Liver (tissue), 9 donors: ENCODE results near the gene CCDC88C. TPM values are rescaled to one million over a fixed set of nuclear protein-coding genes. Genes with fewer than 3 reads are reported as not detected.

ENCODE experiments used
- DNase-seq: peaks from one replicate; pipeline ENCODE4 v3.0.0-alpha.2; 2017; ENCODE audit warnings: low spot score
- H3K27ac ChIP-seq, 2 donors: one replicate each; pipeline ENCODE4 v1.7.0; 2013; ENCODE audit warnings: inconsistent platforms in 2 of 2, low read length in 2 of 2, control low read depth in 1 of 2, low read depth in 1 of 2, mild to moderate bottlenecking in 1 of 2
- H3K27me3 ChIP-seq, 4 donors: one replicate each; pipeline versions ENCODE4 v1.6.1 to v1.7.0; 2013; ENCODE audit warnings: low read length in 3 of 4, inconsistent platforms in 1 of 4, mild to moderate bottlenecking in 1 of 4, moderate library complexity in 1 of 4; ENCODE audit not compliant: control insufficient read depth in 4 of 4, insufficient read depth in 4 of 4
- H3K36me3 ChIP-seq, 4 donors: one replicate each; pipeline versions ENCODE4 v1.6.1 to v1.7.0; 2013; ENCODE audit warnings: low read length in 3 of 4, mild to moderate bottlenecking in 3 of 4, low read depth in 1 of 4, moderate library complexity in 1 of 4; ENCODE audit not compliant: control insufficient read depth in 4 of 4, insufficient read depth in 3 of 4
- H3K4me1 ChIP-seq, 4 donors: one replicate each; pipeline versions ENCODE4 v1.6.1 to v1.7.0; 2013; ENCODE audit warnings: low read length in 3 of 4, mild to moderate bottlenecking in 3 of 4, moderate library complexity in 1 of 4; ENCODE audit not compliant: control insufficient read depth in 4 of 4, insufficient read depth in 4 of 4
- H3K4me3 ChIP-seq, 3 donors: one replicate each; pipeline versions ENCODE4 v1.6.1 to v1.7.0; 2013; ENCODE audit warnings: low read length in 3 of 3, control low read depth in 1 of 3, low read depth in 1 of 3, mild to moderate bottlenecking in 1 of 3
- H3K9ac ChIP-seq, 2 donors: one replicate each; pipeline ENCODE4 v1.7.0; 2013; ENCODE audit warnings: low read length in 2 of 2, mild to moderate bottlenecking in 2 of 2, moderate library complexity in 2 of 2, control low read depth in 1 of 2, low read depth in 1 of 2
- H3K9me3 ChIP-seq, 4 donors: one replicate each; pipeline versions ENCODE4 v1.6.1 to v1.7.0; 2013; ENCODE audit warnings: low read length in 3 of 4; ENCODE audit not compliant: control insufficient read depth in 4 of 4
- ATF3 ChIP-seq: IDR thresholded peaks from 2 replicates; pipeline ENCODE4 v1.6.1; 2016; ENCODE audit warnings: antibody characterized with exemption
- CTCF ChIP-seq: fragments of 150-350 bp; IDR thresholded peaks from 2 replicates; pipeline ENCODE4 v1.5.1; 2017; ENCODE audit warnings: improper control_type of control experiment, low read depth, low read length; ENCODE audit not compliant: missing input control
- EGR1 ChIP-seq, 2 donors: IDR thresholded peaks; 2 replicates each; pipeline ENCODE4 v1.6.1; 2016 to 2018; ENCODE audit warnings: antibody characterized with exemption in 2 of 2, low read depth in 2 of 2
- FOXA1 ChIP-seq: IDR thresholded peaks from 2 replicates; pipeline ENCODE4 v1.6.1; 2016; ENCODE audit warnings: antibody characterized with exemption
- FOXA2 ChIP-seq: IDR thresholded peaks from 2 replicates; pipeline ENCODE4 v1.6.1; 2016; ENCODE audit warnings: antibody characterized with exemption
- GABPA ChIP-seq, 2 donors: IDR thresholded peaks in 1 of 2; conservative IDR thresholded peaks in 1 of 2; 2 replicates each; pipeline ENCODE4 v1.6.1; 2016; ENCODE audit warnings: antibody characterized with exemption in 2 of 2, mild to moderate bottlenecking in 1 of 2, moderate library complexity in 1 of 2
- HNF4A ChIP-seq, 2 donors: conservative IDR thresholded peaks; 2 replicates each; pipeline ENCODE4 v1.6.1; 2016; ENCODE audit warnings: antibody characterized with exemption in 2 of 2, mild to moderate bottlenecking in 2 of 2
- HNF4G ChIP-seq: IDR thresholded peaks from 2 replicates; pipeline ENCODE4 v1.6.1; 2016; ENCODE audit warnings: antibody characterized with exemption
- JUND ChIP-seq, 2 donors: IDR thresholded peaks; 2 replicates each; pipeline ENCODE4 v1.6.1; 2016; ENCODE audit warnings: antibody characterized with exemption in 2 of 2
- MAX ChIP-seq: IDR thresholded peaks from 2 replicates; pipeline ENCODE4 v1.6.1; 2016; ENCODE audit warnings: antibody characterized with exemption
- NR2F2 ChIP-seq: IDR thresholded peaks from 2 replicates; pipeline ENCODE4 v1.6.1; 2016; ENCODE audit warnings: antibody characterized with exemption
- RAD21 ChIP-seq, 2 donors: IDR thresholded peaks; 2 replicates each; pipeline ENCODE4 v1.6.1; 2016; ENCODE audit warnings: antibody characterized with exemption in 2 of 2, mild to moderate bottlenecking in 2 of 2
- REST ChIP-seq: IDR thresholded peaks from 2 replicates; pipeline ENCODE4 v1.6.1; 2016; ENCODE audit warnings: antibody characterized with exemption, mild to moderate bottlenecking
- RXRA ChIP-seq, 2 donors: IDR thresholded peaks; 2 replicates each; pipeline ENCODE4 v1.6.1; 2017 to 2018; ENCODE audit warnings: antibody characterized with exemption in 2 of 2, mild to moderate bottlenecking in 1 of 2
- SP1 ChIP-seq: IDR thresholded peaks from 2 replicates; pipeline ENCODE4 v1.6.1; 2018; ENCODE audit warnings: antibody characterized with exemption, mild to moderate bottlenecking
- TAF1 ChIP-seq: conservative IDR thresholded peaks from 2 replicates; pipeline ENCODE4 v1.6.1; 2016; ENCODE audit warnings: antibody characterized with exemption, mild to moderate bottlenecking
- YY1 ChIP-seq: IDR thresholded peaks from 2 replicates; pipeline ENCODE4 v1.6.1; 2016; ENCODE audit warnings: antibody characterized with exemption, mild to moderate bottlenecking
- ZBTB33 ChIP-seq: IDR thresholded peaks from 2 replicates; pipeline ENCODE4 v1.6.1; 2016; ENCODE audit warnings: antibody characterized with exemption
- WGBS: extraction: QIAGEN DNeasy Blood & Tissue Kit; methylation state at CpG from one replicate; pipeline ENCODE4 v1.1.7; 2013; 5-methylcytosine and 5-hydroxymethylcytosine counted together
- polyA plus RNA-seq, 2 donors: library from polyadenylated mRNA; stranded (reverse) in 1 of 2; unstranded in 1 of 2; fragments of 200-250 nt in 1 of 2; fragments of >200 nt in 1 of 2; fragmentation: Nextera tagmentation in 1 of 2; extraction: Ambion mirVana in 1 of 2; gene quantifications; one replicate each; pipeline versions ENCODE4 v1.2.1 to v1.2.3, GENCODE V29; 2013 to 2015
- total RNA-seq, 2 donors: library from RNA; depleted of rRNA; stranded (reverse); fragments of >200 nt; gene quantifications; one replicate each; pipeline ENCODE4 v1.2.3, GENCODE V29; 2014
- donor health status: healthy.
- donor health status: healthy.
- donor health status: healthy.
- donor health status: healthy.
- donor health status: healthy.

Gene CCDC88C
- total and polyA plus RNA-seq, 4 donors, result 1.3 to 10.8 (median 4.0) TPM

GRCh38 chr14:91322623-91323022 lies 95.0 kb downstream of the CCDC88C start:
- H3K4me1 ChIP-seq, result peaks cover 0 to 6% (median 3%) of the 10 kb centered on the region in 4 donors
- H3K36me3 ChIP-seq, result peaks cover 0 to 16% (median 0%) of the 10 kb centered on the region in 4 donors
- no peak overlapping the region for H3K9ac ChIP-seq
- WGBS, result 88% methylated on average over 6 of the region's 6 CpGs
- no peak for TF ChIP-seq ZBTB33
- no peak for TF ChIP-seq FOXA1
- no peak for TF ChIP-seq HNF4A (conservative IDR thresholded peaks at IDR 0.05)
- no peak for TF ChIP-seq REST
- TF ChIP-seq SP1, result no peak
- no peak for TF ChIP-seq ATF3
- TF ChIP-seq CTCF, result no peak
- TF ChIP-seq HNF4G, result no peak
- no peak for TF ChIP-seq TAF1
- no peak for TF ChIP-seq MAX
- no peak for TF ChIP-seq RAD21 (IDR thresholded peaks at IDR 0.05)
- TF ChIP-seq RXRA (IDR thresholded peaks at IDR 0.05), result no peak
- TF ChIP-seq NR2F2, result no peak
- TF ChIP-seq FOXA2, result no peak
- TF ChIP-seq JUND (IDR thresholded peaks at IDR 0.05), result no peak
- TF ChIP-seq GABPA (IDR thresholded peaks at IDR 0.05 in 1 of 2, conservative IDR thresholded peaks at IDR 0.05 in 1 of 2), result no peak
- TF ChIP-seq EGR1 (IDR thresholded peaks at IDR 0.05; ENCODE audit: low read depth in 2 of 2), result no peak
- no peak for TF ChIP-seq YY1
- no peak overlapping the region for H3K4me3 ChIP-seq
- H3K9me3 ChIP-seq, result no peaks in the 10 kb centered on the region
- no peaks in the 10 kb centered on the region for H3K27me3 ChIP-seq
- no peak overlapping the region for H3K27ac ChIP-seq
- no peak for DNase-seq
